SK-N-SH (cell line): ENCODE measurements around the gene POMC.

ENCODE experiments used
- CTCF ChIP-seq: fragments of 200-600 bp; sonication (generic); IDR thresholded peaks from 2 replicates; pipeline ENCODE4 v1.6.1; 2017; ENCODE audit warnings: antibody characterized with exemption, mild to moderate bottlenecking, moderate library complexity
- EP300 ChIP-seq, 2 experiments: IDR thresholded peaks; 2 replicates each; pipeline versions ENCODE4 v1.4.0 to v1.6.1; 2012; ENCODE audit warnings: borderline replicate concordance in 1 of 2, low read depth in 1 of 2, low read length in 1 of 2
- IRF3 ChIP-seq: fragments of 150-350 bp; IDR thresholded peaks from 2 replicates; pipeline ENCODE4 v1.6.1; 2016; ENCODE audit warnings: mild to moderate bottlenecking, low read depth, low read length
- RAD21 ChIP-seq: IDR thresholded peaks from 2 replicates; pipeline ENCODE4 v1.6.1; 2012; ENCODE audit warnings: mild to moderate bottlenecking, low read length
- TAF1 ChIP-seq: IDR thresholded peaks from 2 replicates; pipeline ENCODE4 v1.6.1; 2012; ENCODE audit warnings: low read depth, mild to moderate bottlenecking, low read length, moderate library complexity, borderline replicate concordance
- YY1 ChIP-seq: IDR thresholded peaks from 2 replicates; pipeline ENCODE4 v1.4.0; 2012; ENCODE audit warnings: low read depth, mild to moderate bottlenecking

- TF ChIP-seq EP300 (IDR thresholded peaks at IDR 0.05; ENCODE audit: borderline replicate concordance in 1 of 2, low read depth in 1 of 2, low read length in 1 of 2) (no peak), CTCF (no peak), IRF3 (no peak), RAD21 (no peak), YY1 (no peak), TAF1 (no peak)
These were observed 22.6 kb downstream of the POMC start for GRCh38 chr2:25145803-25146202.
